H9 (cell line): ENCODE results near the gene ATP8A2. TPM values are rescaled to one million over a fixed set of nuclear protein-coding genes. Genes with fewer than 3 reads are reported as not detected.
A peak's percentile ranks its signal among the peaks of the same experiment; 100 is the strongest.

Source experiments
- DNase-seq: peaks from one replicate; pipeline ENCODE4 v3.0.0-alpha.2; 2017
- H2AFZ ChIP-seq: one replicate; pipeline ENCODE4 v1.6.1; 2013; ENCODE audit warnings: mild to moderate bottlenecking, low read length, control low read depth, moderate library complexity
- H2AK5ac ChIP-seq: 2 replicates; pipeline ENCODE4 v1.6.1; 2013; ENCODE audit warnings: low read length, control low read depth, mixed read lengths; ENCODE audit not compliant: insufficient read length
- H2BK120ac ChIP-seq: one replicate; pipeline ENCODE4 v1.6.1; 2013; ENCODE audit warnings: low read depth, mild to moderate bottlenecking, low read length, control low read depth, inconsistent platforms; ENCODE audit not compliant: poor library complexity, severe bottlenecking
- H2BK12ac ChIP-seq: 2 replicates; pipeline ENCODE4 v1.6.1; 2013; ENCODE audit warnings: low read length, control low read depth, mixed read lengths, low read depth; ENCODE audit not compliant: insufficient read length
- H2BK15ac ChIP-seq: 2 replicates; pipeline ENCODE4 v1.6.1; 2013; ENCODE audit warnings: low read depth, low read length, control low read depth
- H2BK20ac ChIP-seq: one replicate; pipeline ENCODE4 v1.6.1; 2013; ENCODE audit warnings: low read depth, mild to moderate bottlenecking, low read length, control low read depth, inconsistent platforms; ENCODE audit not compliant: poor library complexity, severe bottlenecking
- H2BK5ac ChIP-seq: 2 replicates; pipeline ENCODE4 v1.6.1; 2013; ENCODE audit warnings: low read length, control low read depth, mixed read lengths; ENCODE audit not compliant: insufficient read length
- H3K14ac ChIP-seq: 2 replicates; pipeline ENCODE4 v1.6.1; 2013; ENCODE audit warnings: low read length, control low read depth; ENCODE audit not compliant: insufficient read depth
- H3K18ac ChIP-seq: 2 replicates; pipeline ENCODE4 v1.6.1; 2013; ENCODE audit warnings: low read depth, mild to moderate bottlenecking, mixed read lengths, low read length, control low read depth; ENCODE audit not compliant: insufficient read length
- H3K23ac ChIP-seq: 2 replicates; pipeline ENCODE4 v1.6.1; 2013; ENCODE audit warnings: low read length, control low read depth, mixed read lengths, low read depth; ENCODE audit not compliant: insufficient read length
- H3K23me2 ChIP-seq: 2 replicates; pipeline ENCODE4 v1.6.1; 2013; ENCODE audit warnings: low read depth, mild to moderate bottlenecking, mixed read lengths, low read length, control low read depth; ENCODE audit not compliant: insufficient read length, poor library complexity, severe bottlenecking
- H3K27ac ChIP-seq: 2 replicates; pipeline ENCODE4 v1.5.1; 2013; ENCODE audit warnings: low read length, control low read depth, mixed read lengths, low read depth; ENCODE audit not compliant: insufficient read length
- H3K27me3 ChIP-seq: 2 replicates; pipeline ENCODE4 v1.6.1; 2013; ENCODE audit warnings: low read length, control low read depth, inconsistent platforms; ENCODE audit not compliant: insufficient read depth
- H3K4ac ChIP-seq: 2 replicates; pipeline ENCODE4 v1.6.1; 2013; ENCODE audit warnings: low read depth, mild to moderate bottlenecking, control low read depth, inconsistent platforms, low read length, moderate library complexity
- H3K4me1 ChIP-seq: 2 replicates; pipeline ENCODE4 v1.6.1; 2013; ENCODE audit warnings: low read length, control low read depth, inconsistent platforms; ENCODE audit not compliant: insufficient read depth
- H3K4me2 ChIP-seq: 2 replicates; pipeline ENCODE4 v1.6.1; 2013; ENCODE audit warnings: low read length, control low read depth, mixed read lengths; ENCODE audit not compliant: insufficient read length, insufficient read depth
- H3K56ac ChIP-seq: 2 replicates; pipeline ENCODE4 v1.6.1; 2013; ENCODE audit warnings: low read depth, mild to moderate bottlenecking, mixed read lengths, low read length, control low read depth; ENCODE audit not compliant: insufficient read length
- H3K79me1 ChIP-seq: 2 replicates; pipeline ENCODE4 v1.6.1; 2013; ENCODE audit warnings: low read depth, mild to moderate bottlenecking, moderate library complexity, low read length, control low read depth, inconsistent platforms; ENCODE audit not compliant: insufficient read depth, poor library complexity, severe bottlenecking
- H3K79me2 ChIP-seq: 2 replicates; pipeline ENCODE4 v1.6.1; 2013; ENCODE audit warnings: low read length, control low read depth, inconsistent platforms; ENCODE audit not compliant: insufficient read depth
- H3K9ac ChIP-seq: 2 replicates; pipeline ENCODE4 v1.6.1; 2013; ENCODE audit warnings: low read length, control low read depth, mixed read lengths; ENCODE audit not compliant: insufficient read length; ENCODE audit errors: extremely low read depth
- H3K9me3 ChIP-seq: one replicate; pipeline ENCODE4 v1.6.1; 2013; ENCODE audit warnings: low read depth, low read length, inconsistent platforms; ENCODE audit not compliant: control insufficient read depth
- H3T11ph ChIP-seq: one replicate; pipeline ENCODE4 v1.6.1; 2013; ENCODE audit warnings: mild to moderate bottlenecking, low read length, control low read depth, inconsistent platforms
- H4K20me1 ChIP-seq: one replicate; pipeline ENCODE4 v1.6.1; 2013; ENCODE audit not compliant: control insufficient read depth, insufficient read length, insufficient read depth
- H4K5ac ChIP-seq: 2 replicates; pipeline ENCODE4 v1.6.1; 2013; ENCODE audit warnings: low read depth, mild to moderate bottlenecking, mixed read lengths, low read length, control low read depth; ENCODE audit not compliant: insufficient read length
- H4K8ac ChIP-seq: replicated peaks from 2 replicates; pipeline ENCODE4 v1.6.1; 2013; ENCODE audit warnings: low read length, control low read depth, mixed read lengths, low read depth; ENCODE audit not compliant: insufficient read length
- H4K91ac ChIP-seq: 2 replicates; pipeline ENCODE4 v1.6.1; 2013; ENCODE audit warnings: low read depth, mild to moderate bottlenecking, moderate library complexity, mixed read lengths, low read length, control low read depth; ENCODE audit not compliant: insufficient read length
- H3K27ac Mint-ChIP-seq, 3 experiments: 2 replicates in 2 of 3; 3 replicates in 1 of 3; pipeline ENCODE4 v1.8.0; 2020 to 2021; ENCODE audit warnings: mixed read lengths in 3 of 3, mild to moderate bottlenecking in 1 of 3, moderate library complexity in 1 of 3
- H3K27me3 Mint-ChIP-seq: 2 replicates; pipeline ENCODE4 v1.8.0; 2021; ENCODE audit warnings: low read depth, mild to moderate bottlenecking, moderate library complexity, mixed read lengths
- H3K36me3 Mint-ChIP-seq, 3 experiments: 2 replicates in 2 of 3; 3 replicates in 1 of 3; pipeline ENCODE4 v1.8.0; 2020 to 2021; ENCODE audit warnings: low read depth in 3 of 3, mixed read lengths in 3 of 3; ENCODE audit not compliant: insufficient read depth in 1 of 3
- H3K4me1 Mint-ChIP-seq, 2 experiments: 2 replicates each; pipeline ENCODE4 v1.8.0; 2020; ENCODE audit warnings: mixed read lengths in 2 of 2
- H3K4me3 Mint-ChIP-seq, 2 experiments: 2 replicates in 1 of 2; 3 replicates in 1 of 2; pipeline ENCODE4 v1.8.0; 2020 to 2021; ENCODE audit warnings: mild to moderate bottlenecking in 2 of 2, mixed read lengths in 2 of 2, moderate library complexity in 1 of 2
- H3K9me3 Mint-ChIP-seq, 2 experiments: 2 replicates in 1 of 2; 3 replicates in 1 of 2; pipeline ENCODE4 v1.8.0; 2020; ENCODE audit warnings: mild to moderate bottlenecking in 2 of 2, mixed read lengths in 2 of 2, moderate library complexity in 1 of 2
- CTCF ChIP-seq: fragments of 200-600 bp; sonication (generic); conservative IDR thresholded peaks from 3 replicates; pipeline ENCODE4 v1.8.0; 2021; ENCODE audit warnings: antibody characterized with exemption, mild to moderate bottlenecking
- WGBS: extraction: QIAGEN DNeasy Blood & Tissue Kit; methylation state at CpG from one replicate; pipeline ENCODE4 v1.1.7; 2013; ENCODE audit warnings: missing lambda C conversion rate, low lambda C conversion rate, mixed read lengths; ENCODE audit not compliant: insufficient read length; ENCODE audit errors: extremely low coverage; 5-methylcytosine and 5-hydroxymethylcytosine counted together
- total RNA-seq: library from RNA; stranded (reverse); gene quantifications from 2 replicates; pipeline ENCODE4 v1.2.1, GENCODE V29; 2021

The ATP8A2 gene
- total RNA-seq, 1 experiment from 2014 or later: 18.2 TPM

DNA sequence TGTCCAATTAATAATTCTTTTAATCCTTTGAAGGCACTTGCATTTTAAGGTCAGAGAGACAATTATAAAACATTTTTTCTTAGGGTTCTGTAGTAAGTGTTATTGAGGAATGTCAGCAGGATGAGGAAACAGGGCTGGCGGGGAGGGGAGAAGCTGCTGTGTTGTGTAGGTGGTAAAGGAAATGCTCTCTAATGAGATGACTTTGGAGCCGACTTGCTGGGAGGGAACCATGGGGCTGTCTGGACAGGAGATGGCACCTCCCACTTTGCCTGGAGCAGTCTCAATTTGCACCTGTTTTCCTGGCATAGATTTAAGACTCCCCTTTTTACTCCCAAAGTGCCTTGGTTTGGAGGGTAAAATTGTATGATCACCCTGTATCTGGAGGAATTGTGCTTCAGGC, 230.4 kb downstream of the ATP8A2 start:
- H2AFZ ChIP-seq: no peak overlapping the region
- H3K79me1 ChIP-seq: no peaks in the 10 kb centered on the region
- H4K5ac ChIP-seq: no peak overlapping the region
- H3K23me2 ChIP-seq: no peaks in the 10 kb centered on the region
- no peak overlapping the region for H3K18ac ChIP-seq
- H4K8ac ChIP-seq: no peak overlapping the region
- H3K9ac ChIP-seq: no peak overlapping the region
- no peak overlapping the region for H2BK20ac ChIP-seq
- no peaks in the 10 kb centered on the region for H3K27me3 Mint-ChIP-seq
- no peak overlapping the region for H3K4me2 ChIP-seq
- TF ChIP-seq CTCF: no peak
- peaks cover 20% of the 10 kb centered on the region in 2 experiments for H3K4me1 Mint-ChIP-seq
- no peak overlapping the region for H4K91ac ChIP-seq
- H2BK12ac ChIP-seq: no peak overlapping the region
- H3K4me1 ChIP-seq: peaks cover 2% of the 10 kb centered on the region; the same call in 1 of the 2 replicates
- no CpG with 5 or more reads among the region's 2 CpGs for WGBS
- no peak overlapping the region for H2BK15ac ChIP-seq
- H3K9me3 ChIP-seq: no peaks in the 10 kb centered on the region
- no peak overlapping the region for H2BK5ac ChIP-seq
- no peak overlapping the region for H2BK120ac ChIP-seq
- no peak overlapping the region for H3K56ac ChIP-seq
- peak; percentile 48 for DNase-seq
- H2AK5ac ChIP-seq: no peak overlapping the region
- H3K4me3 Mint-ChIP-seq: no peak overlapping the region
- no peak overlapping the region for H3K27ac ChIP-seq
- H3K14ac ChIP-seq: peak overlapping the region; percentile 49; the same call in 1 of the 2 replicates
- H4K20me1 ChIP-seq: no peaks in the 10 kb centered on the region
- no peak overlapping the region for H3T11ph ChIP-seq
- H3K27ac Mint-ChIP-seq: peak overlapping the region; percentile 42 to 91 (median 59); a peak in 6 of 7 replicates
- H3K36me3 Mint-ChIP-seq: peaks cover 0 to 2% (median 0%) of the 10 kb centered on the region in 3 experiments; a peak in 1 of 7 replicates
- no peak overlapping the region for H3K23ac ChIP-seq
- no peaks in the 10 kb centered on the region for H3K79me2 ChIP-seq
- H3K27me3 ChIP-seq: no peaks in the 10 kb centered on the region
- no peak overlapping the region for H3K4ac ChIP-seq
- no peaks in the 10 kb centered on the region; a peak in 1 of 5 replicates for H3K9me3 Mint-ChIP-seq
